NCI-H2081 (cell line): ENCODE measurements around the gene R3HDM2.

Experiments
- DNase-seq, 2 experiments: peaks; one replicate each; lab custom pipeline; 2025; lab: John Stamatoyannopoulos, UW

Gene R3HDM2

GRCh38 chr12:57229046-57229633, 201.7 kb downstream of the R3HDM2 start:
- DNase-seq = no peak

GRCh38 chr12:57227315-57228115, 203.3 kb downstream of the R3HDM2 start:
- no peak for DNase-seq

- no peak for DNase-seq
Observed at GRCh38 chr12:57226588-57227314, 204.1 kb downstream of the R3HDM2 start.

GRCh38 chr12:57225680-57226210, 205.1 kb downstream of the R3HDM2 start:
- no peak for DNase-seq

GRCh38 chr12:57224973-57225679, 205.7 kb downstream of the R3HDM2 start:
- DNase-seq = no peak

GRCh38 chr12:57224278-57224972, 206.4 kb downstream of the R3HDM2 start:
- no peak for DNase-seq

- DNase-seq = no peak
Observed at GRCh38 chr12:57223191-57224165, 207.4 kb downstream of the R3HDM2 start.

GRCh38 chr12:57222286-57223190, 208.3 kb downstream of the R3HDM2 start:
- DNase-seq = no peak

GRCh38 chr12:57221169-57221917, 209.5 kb downstream of the R3HDM2 start:
- no peak for DNase-seq

- DNase-seq = no peak
Observed at GRCh38 chr12:57220770-57221168, 210.1 kb downstream of the R3HDM2 start.

- no peak for DNase-seq
Observed at GRCh38 chr12:57219993-57220754, 210.7 kb downstream of the R3HDM2 start.

GRCh38 chr12:57219205-57219992, 211.4 kb downstream of the R3HDM2 start:
- no peak for DNase-seq

- no peak for DNase-seq
Observed at GRCh38 chr12:57218030-57218853, 212.6 kb downstream of the R3HDM2 start.

GRCh38 chr12:57216921-57217879, 213.6 kb downstream of the R3HDM2 start:
- DNase-seq = no peak
